Suppressor macrophage (primary cell): Measurements from ENCODE around the gene KLC4.
"Not testable (repeated sequence)": the region's sequence is repeated elsewhere in the genome, so short reads cannot be mapped to it uniquely, and the experiment has no call there.

Source experiments
- DNase-seq, 4 experiments: peaks; one replicate each; pipeline ENCODE4 v3.0.0-alpha.2; 2020 to 2022

The KLC4 gene

GRCh38 chr6:43070028-43070632 is 10.7 kb downstream of the KLC4 start:
- peak in 3 of 4 experiments; percentile 47 to 55 (median 52) for DNase-seq

- no peak for DNase-seq
Observed at GRCh38 chr6:43074847-43075669, 15.6 kb downstream of the KLC4 start.

GRCh38 chr6:43075670-43076463 is 16.4 kb downstream of the KLC4 start, which contains the start of gene PTK7:
TSS of gene PTK7 (plus strand) at chr6:43076314. CDS start at chr6:43076489, 175 bp downstream.
- DNase-seq, result peak in 3 of 4 experiments; percentile 17 to 57 (median 43)

- DNase-seq, result peak in 1 of 4 experiments; percentile 17
Observed at GRCh38 chr6:43076464-43077332, 17.3 kb downstream of the KLC4 start.

- DNase-seq, result no peak
Observed at GRCh38 chr6:43077333-43077809, 17.9 kb downstream of the KLC4 start.

GRCh38 chr6:43077981-43078511 is 18.6 kb downstream of the KLC4 start:
- no peak for DNase-seq

- DNase-seq, result no peak
Observed at GRCh38 chr6:43078691-43079090, 19.3 kb downstream of the KLC4 start.

- DNase-seq, result no peak
Observed at GRCh38 chr6:43081043-43081442, 21.6 kb downstream of the KLC4 start.

GRCh38 chr6:43081922-43082321 is 22.5 kb downstream of the KLC4 start:
- not testable (repeated sequence) for DNase-seq

GRCh38 chr6:43082806-43083655 is 23.6 kb downstream of the KLC4 start:
- peak in 1 of 4 experiments; percentile 10 for DNase-seq

- DNase-seq, result no peak
Observed at GRCh38 chr6:43086022-43086658, 26.7 kb downstream of the KLC4 start.

- peak in 2 of 4 experiments; percentile 20 to 23 for DNase-seq
Observed at GRCh38 chr6:43088654-43089056, 29.2 kb downstream of the KLC4 start.

- DNase-seq, result no peak
Observed at GRCh38 chr6:43089467-43089866, 30.0 kb downstream of the KLC4 start.

- no peak for DNase-seq
Observed at GRCh38 chr6:43089874-43090558, 30.6 kb downstream of the KLC4 start.

- no peak for DNase-seq
Observed at GRCh38 chr6:43090559-43090956, 31.1 kb downstream of the KLC4 start.

GRCh38 chr6:43091020-43091419 is 31.6 kb downstream of the KLC4 start:
- no peak for DNase-seq

GRCh38 chr6:43091436-43091991 is 32.1 kb downstream of the KLC4 start:
- no peak for DNase-seq

GRCh38 chr6:43092635-43093034 is 33.2 kb downstream of the KLC4 start:
- DNase-seq, result no peak
